Natural killer cell (primary cell): ENCODE results near the gene ERGIC2. TPM values are rescaled to one million over a fixed set of nuclear protein-coding genes. Genes with fewer than 3 reads are reported as not detected.

ENCODE experiments used
- ATAC-seq, 3 donors: fragments of 150-1000 bp in 2 of 3; fragments of 200-7000 bp in 1 of 3; cut with Tn5 transposase; 1 replicate in 1 of 3; 2 replicates in 2 of 3; pipeline ENCODE4 v1.10.0; 2021; ENCODE audit warnings: mild to moderate bottlenecking in 2 of 3, moderate library complexity in 2 of 3
- DNase-seq, 2 donors: peaks; one replicate each; pipeline versions ENCODE4 v3.0.0 to v3.0.0-alpha.2; 2013 to 2021; ENCODE audit warnings: mixed read lengths in 1 of 2
- H3K27ac ChIP-seq: one replicate; pipeline ENCODE4 v1.5.1; 2013; ENCODE audit warnings: mild to moderate bottlenecking, low read length
- H3K27me3 ChIP-seq: one replicate; pipeline ENCODE4 v1.6.1; 2013; ENCODE audit warnings: low read length; ENCODE audit not compliant: control insufficient read depth, insufficient read depth
- H3K36me3 ChIP-seq: one replicate; pipeline ENCODE4 v1.6.1; 2013; ENCODE audit warnings: low read length; ENCODE audit not compliant: control insufficient read depth, insufficient read depth
- H3K4me1 ChIP-seq: one replicate; pipeline ENCODE4 v1.6.1; 2013; ENCODE audit warnings: low read length; ENCODE audit not compliant: control insufficient read depth, insufficient read depth
- H3K4me3 ChIP-seq: one replicate; pipeline ENCODE4 v1.5.1; 2013; ENCODE audit warnings: low read length
- H3K9me3 ChIP-seq: one replicate; pipeline ENCODE4 v1.6.1; 2013; ENCODE audit warnings: low read length; ENCODE audit not compliant: control insufficient read depth, insufficient read depth
- H3K27ac Mint-ChIP-seq, 2 donors: one replicate each; pipeline ENCODE4 v1.8.0; 2022; ENCODE audit warnings: mild to moderate bottlenecking in 2 of 2, mixed read lengths in 2 of 2, moderate library complexity in 1 of 2
- H3K27me3 Mint-ChIP-seq, 2 donors: one replicate each; pipeline ENCODE4 v1.8.0; 2022; ENCODE audit warnings: low read depth in 2 of 2, mixed read lengths in 2 of 2
- H3K36me3 Mint-ChIP-seq: one replicate; pipeline ENCODE4 v1.8.0; 2022; ENCODE audit warnings: mixed read lengths
- H3K4me1 Mint-ChIP-seq, 2 donors: one replicate each; pipeline ENCODE4 v1.8.0; 2022; ENCODE audit warnings: mixed read lengths in 2 of 2
- H3K4me3 Mint-ChIP-seq: one replicate; pipeline ENCODE4 v1.8.0; 2022; ENCODE audit warnings: mild to moderate bottlenecking, moderate library complexity, mixed read lengths
- H3K9me3 Mint-ChIP-seq, 2 donors: one replicate each; pipeline ENCODE4 v1.8.0; 2022; ENCODE audit warnings: mixed read lengths in 2 of 2
- WGBS: methylation state at CpG from one replicate; pipeline ENCODE4 v1.1.7; 2013; ENCODE audit warnings: missing lambda C conversion rate; ENCODE audit not compliant: insufficient coverage; 5-methylcytosine and 5-hydroxymethylcytosine counted together
- intact Hi-C: fragments of 100-400 bp; cut with micrococcal nuclease; formaldehyde crosslinking; loops from one replicate; pipeline ENCODE4 v1.14.2; 2022
- total RNA-seq, 4 donors: library from RNA; stranded (reverse); fragments of 120-200 nt in 1 of 4; gene quantifications; one replicate each; pipeline versions ENCODE4 v1.2.3 to v1.2.4, GENCODE V29; 2013 to 2022
- TF ChIP-seq, protein P1 (sequence below): fragments of 200-600 bp; IDR thresholded peaks from one replicate; pipeline ENCODE4 v1.8.0; 2022; ENCODE audit warnings: antibody characterized with exemption

The ERGIC2 gene
- total RNA-seq, 3 donors from 2014 or later (not counting 1 experiment from before 2014, with no cell fraction given): 28.7 to 46.9 (median 37.2) TPM

DNA sequence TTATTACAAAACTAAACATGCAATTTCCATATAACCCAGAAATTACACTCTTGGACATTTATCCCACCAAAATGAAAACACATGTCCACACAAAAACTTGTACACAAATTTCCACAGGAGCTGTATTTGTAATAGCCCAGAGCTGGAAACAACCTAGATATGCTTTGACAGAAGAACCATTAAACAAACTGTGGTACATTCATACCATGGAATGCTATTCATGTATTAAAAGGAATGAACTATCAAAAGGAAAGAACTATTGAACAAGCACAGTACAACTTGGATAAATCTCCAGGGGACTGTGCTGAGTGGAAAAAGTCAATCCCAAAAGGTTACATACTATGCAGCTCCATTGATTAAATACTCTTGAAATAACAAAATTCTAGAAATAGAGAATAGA, 35.8 kb upstream of the ERGIC2 start:
- H3K4me1 ChIP-seq: no peaks in the 10 kb centered on the region
- H3K36me3 ChIP-seq: no peaks in the 10 kb centered on the region
- ATAC-seq: no peak
- no peaks in the 10 kb centered on the region for H3K9me3 ChIP-seq
- Mint-ChIP-seq H3K9me3 (no peaks in the 10 kb centered on the region), H3K4me1 (no peaks in the 10 kb centered on the region), H3K36me3 (peaks cover 8% of the 10 kb centered on the region), H3K27ac (no peak overlapping the region), H3K27me3 (peaks cover 10 to 28% of the 10 kb centered on the region in 2 donors), H3K4me3 (no peak overlapping the region)
- TF ChIP-seq, protein P1, sequence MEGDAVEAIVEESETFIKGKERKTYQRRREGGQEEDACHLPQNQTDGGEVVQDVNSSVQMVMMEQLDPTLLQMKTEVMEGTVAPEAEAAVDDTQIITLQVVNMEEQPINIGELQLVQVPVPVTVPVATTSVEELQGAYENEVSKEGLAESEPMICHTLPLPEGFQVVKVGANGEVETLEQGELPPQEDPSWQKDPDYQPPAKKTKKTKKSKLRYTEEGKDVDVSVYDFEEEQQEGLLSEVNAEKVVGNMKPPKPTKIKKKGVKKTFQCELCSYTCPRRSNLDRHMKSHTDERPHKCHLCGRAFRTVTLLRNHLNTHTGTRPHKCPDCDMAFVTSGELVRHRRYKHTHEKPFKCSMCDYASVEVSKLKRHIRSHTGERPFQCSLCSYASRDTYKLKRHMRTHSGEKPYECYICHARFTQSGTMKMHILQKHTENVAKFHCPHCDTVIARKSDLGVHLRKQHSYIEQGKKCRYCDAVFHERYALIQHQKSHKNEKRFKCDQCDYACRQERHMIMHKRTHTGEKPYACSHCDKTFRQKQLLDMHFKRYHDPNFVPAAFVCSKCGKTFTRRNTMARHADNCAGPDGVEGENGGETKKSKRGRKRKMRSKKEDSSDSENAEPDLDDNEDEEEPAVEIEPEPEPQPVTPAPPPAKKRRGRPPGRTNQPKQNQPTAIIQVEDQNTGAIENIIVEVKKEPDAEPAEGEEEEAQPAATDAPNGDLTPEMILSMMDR: no peak
- no peak overlapping the region for H3K4me3 ChIP-seq
- intact Hi-C loops: no loop called here
- H3K27me3 ChIP-seq: peaks cover 5% of the 10 kb centered on the region
- no peak overlapping the region for H3K27ac ChIP-seq
- DNase-seq: no peak

DNA sequence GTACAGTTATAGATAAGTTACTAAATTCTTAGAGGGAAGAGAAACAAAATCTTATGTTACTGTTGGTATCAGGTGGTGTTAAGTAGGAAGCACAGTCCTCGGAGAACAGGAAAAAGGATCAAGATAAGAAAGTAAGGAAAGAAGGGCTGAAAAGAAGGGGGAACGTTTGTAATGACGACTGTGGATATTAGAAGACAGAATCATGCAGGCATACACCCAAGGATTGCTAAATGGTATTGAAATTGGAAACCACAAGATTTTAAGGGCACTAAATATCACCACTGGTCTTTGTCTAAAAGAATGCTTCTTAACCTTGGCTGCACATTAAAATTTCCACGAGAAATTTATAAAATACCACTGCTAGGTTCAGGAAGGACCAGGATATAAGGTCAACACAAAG, 34.1 kb upstream of the ERGIC2 start:
- intact Hi-C loops: no loop called here
- H3K4me1 ChIP-seq: no peaks in the 10 kb centered on the region
- H3K27me3 ChIP-seq: peaks cover 5% of the 10 kb centered on the region
- H3K36me3 Mint-ChIP-seq: peaks cover 8% of the 10 kb centered on the region
- WGBS: 46% methylated on average over 4 of the region's 4 CpGs
- no peak for DNase-seq
- ATAC-seq: no peak
- no peak overlapping the region for H3K27ac Mint-ChIP-seq
- no peaks in the 10 kb centered on the region for H3K4me1 Mint-ChIP-seq
- H3K27ac ChIP-seq: no peak overlapping the region
- TF ChIP-seq, protein P1: no peak
- no peak overlapping the region for H3K4me3 Mint-ChIP-seq
- no peaks in the 10 kb centered on the region for H3K36me3 ChIP-seq
- no peak overlapping the region for H3K4me3 ChIP-seq
- no peaks in the 10 kb centered on the region for H3K9me3 ChIP-seq
- H3K9me3 Mint-ChIP-seq: no peaks in the 10 kb centered on the region
- peaks cover 8 to 34% of the 10 kb centered on the region in 2 donors for H3K27me3 Mint-ChIP-seq

DNA sequence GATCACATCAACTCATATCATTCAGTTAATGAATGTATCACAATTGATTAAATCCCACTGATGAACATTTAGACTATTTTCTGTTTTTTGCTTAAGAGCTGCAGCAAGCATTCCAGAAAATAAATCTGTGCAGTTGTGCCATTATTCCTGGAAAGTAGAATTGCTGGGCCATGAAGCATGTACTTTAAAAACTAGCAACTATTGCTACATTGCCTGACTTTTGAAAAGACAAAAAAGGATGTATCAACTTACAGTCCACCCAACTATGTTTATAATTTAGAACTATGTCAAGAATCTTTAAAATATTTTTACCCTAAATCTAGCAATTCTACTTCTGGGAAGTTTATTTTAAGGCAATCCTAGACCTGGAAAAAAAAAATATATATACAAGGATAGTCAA, 33.4 kb upstream of the ERGIC2 start:
- Histone ChIP-seq H3K27me3 (peaks cover 5% of the 10 kb centered on the region), H3K4me1 (no peaks in the 10 kb centered on the region), H3K9me3 (no peaks in the 10 kb centered on the region), H3K36me3 (no peaks in the 10 kb centered on the region), H3K27ac (no peak overlapping the region), H3K4me3 (no peak overlapping the region)
- DNase-seq (no peak), ATAC-seq (no peak)
- no peaks in the 10 kb centered on the region for H3K4me1 Mint-ChIP-seq
- intact Hi-C loops: no loop called here
- peaks cover 8% of the 10 kb centered on the region for H3K36me3 Mint-ChIP-seq
- no peak overlapping the region for H3K4me3 Mint-ChIP-seq
- H3K27me3 Mint-ChIP-seq: peaks cover 7 to 29% of the 10 kb centered on the region in 2 donors
- no peak overlapping the region for H3K27ac Mint-ChIP-seq
- H3K9me3 Mint-ChIP-seq: no peaks in the 10 kb centered on the region
- TF ChIP-seq, protein P1: no peak

DNA sequence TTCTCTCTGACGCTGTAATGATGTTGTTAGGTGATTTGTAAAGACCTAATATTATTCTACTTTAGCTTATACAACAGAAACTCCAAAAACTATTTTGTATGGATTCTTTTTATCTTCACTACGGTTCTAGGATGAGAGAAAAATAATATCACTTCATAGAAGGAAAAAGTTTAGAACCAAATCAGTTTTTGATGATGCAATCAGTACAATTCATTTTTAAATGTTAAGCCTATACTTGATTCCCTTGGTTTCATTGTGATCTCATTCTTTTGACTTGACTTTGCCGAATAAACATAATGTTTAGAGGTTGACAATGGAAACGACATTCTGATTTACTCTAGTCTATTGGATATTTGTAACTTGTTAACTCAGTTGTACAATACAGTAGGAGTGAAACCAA, 24.6 kb upstream of the ERGIC2 start:
- 100% methylated on average over 2 of the region's 4 CpGs for WGBS
- intact Hi-C loops: no loop called here
- no peaks in the 10 kb centered on the region for H3K9me3 ChIP-seq
- H3K27ac ChIP-seq: no peak overlapping the region
- peaks cover 14 to 19% of the 10 kb centered on the region in 2 donors for H3K27me3 Mint-ChIP-seq
- H3K4me1 ChIP-seq: no peaks in the 10 kb centered on the region
- DNase-seq: no peak
- H3K4me3 ChIP-seq: no peak overlapping the region
- no peaks in the 10 kb centered on the region for H3K36me3 ChIP-seq
- TF ChIP-seq, protein P1: no peak
- H3K9me3 Mint-ChIP-seq: peaks cover 0 to 3% of the 10 kb centered on the region in 2 donors
- no peaks in the 10 kb centered on the region for H3K4me1 Mint-ChIP-seq
- H3K27me3 ChIP-seq: no peaks in the 10 kb centered on the region
- H3K4me3 Mint-ChIP-seq: no peak overlapping the region
- ATAC-seq: no peak
- no peak overlapping the region for H3K27ac Mint-ChIP-seq
- no peaks in the 10 kb centered on the region for H3K36me3 Mint-ChIP-seq
